A673 (cell line): Measurements from ENCODE around the gene KRT38. TPM values are rescaled to one million over a fixed set of nuclear protein-coding genes. Genes with fewer than 3 reads are reported as not detected.

Source experiments
- BruUV-seq: library from RNA; stranded (reverse); fragments of 400-500 nt; replicated peaks from 2 replicates; lab custom pipeline; 2021; lab: Mats Ljungman, UMichigan
- CTCF ChIA-PET: fragments of 300-600 bp; sonication (Branson Sonifier 250); formaldehyde crosslinking; loops from one replicate; lab custom pipeline; 2022; ENCODE audit warnings: antibody characterized with exemption; lab: Charles Lee
- POLR2A ChIA-PET: fragments of 300-600 bp; sonication (Branson Sonifier 250); formaldehyde crosslinking; loops from one replicate; lab custom pipeline; 2022; ENCODE audit warnings: antibody characterized with exemption; ENCODE audit not compliant: low non-redundant PET; lab: Charles Lee
- DNase-seq: peaks from one replicate; pipeline ENCODE4 v3.0.0-alpha.2; 2015; ENCODE audit warnings: low spot score
- H3K27ac ChIP-seq: fragments of 200-600 bp; sonication (generic); 2 replicates; pipeline ENCODE4 v1.5.1; 2016; ENCODE audit warnings: mixed run types, low read depth, mild to moderate bottlenecking, mixed read lengths, antibody characterized with exemption, low read length; ENCODE audit not compliant: poor library complexity, severe bottlenecking
- H3K27me3 ChIP-seq: fragments of 200-600 bp; sonication (generic); replicated peaks from 2 replicates; pipeline ENCODE4 v1.6.1; 2017; ENCODE audit warnings: mixed run types, low read depth, mild to moderate bottlenecking, mixed read lengths, antibody characterized with exemption, low read length; ENCODE audit not compliant: insufficient read depth, poor library complexity
- H3K36me3 ChIP-seq: fragments of 200-600 bp; sonication (generic); 2 replicates; pipeline ENCODE4 v1.6.1; 2016; ENCODE audit warnings: mixed run types, mild to moderate bottlenecking, mixed read lengths, antibody characterized with exemption, low read length; ENCODE audit not compliant: insufficient read depth, poor library complexity, severe bottlenecking
- H3K4me1 ChIP-seq: fragments of 200-600 bp; sonication (generic); 2 replicates; pipeline ENCODE4 v1.6.1; 2017; ENCODE audit warnings: mixed run types, mild to moderate bottlenecking, mixed read lengths, antibody characterized with exemption, low read length; ENCODE audit not compliant: insufficient read depth, poor library complexity, severe bottlenecking
- H3K4me3 ChIP-seq: fragments of 200-600 bp; sonication (generic); 2 replicates; pipeline ENCODE4 v1.5.1; 2016; ENCODE audit warnings: low read depth, mixed run types, mild to moderate bottlenecking, mixed read lengths, low read length; ENCODE audit not compliant: poor library complexity, severe bottlenecking
- H3K9me3 ChIP-seq: fragments of 200-600 bp; sonication (generic); 2 replicates; pipeline ENCODE4 v1.6.1; 2016; ENCODE audit warnings: mixed run types, low read depth, mild to moderate bottlenecking, mixed read lengths, antibody characterized with exemption, low read length; ENCODE audit not compliant: poor library complexity, severe bottlenecking
- CTCF ChIP-seq: fragments of 300-800, 200-600 bp; sonication (generic); conservative IDR thresholded peaks from 2 replicates; pipeline ENCODE4 v1.5.1; 2017; ENCODE audit warnings: low read depth, mild to moderate bottlenecking, antibody characterized with exemption, low read length, moderate library complexity, mixed read lengths
- EZH2 ChIP-seq: fragments of 200-600 bp; sonication (generic); IDR thresholded peaks from 2 replicates; pipeline ENCODE4 v1.6.1; 2017; ENCODE audit warnings: borderline replicate concordance, low read depth, mild to moderate bottlenecking, mixed read lengths, antibody characterized with exemption, low read length; ENCODE audit not compliant: poor library complexity, severe bottlenecking
- intact Hi-C: fragments of 100-400 bp; cut with micrococcal nuclease; formaldehyde crosslinking; loops from one replicate; pipeline ENCODE4 v1.10.0; 2022; ENCODE audit not compliant: unreplicated experiment
- total RNA-seq: library from RNA; stranded (reverse); gene quantifications from 2 replicates; pipeline ENCODE4 v1.2.3, GENCODE V29; 2021

The KRT38 gene
- total RNA-seq, 1 experiment from 2014 or later = not detected

DNA sequence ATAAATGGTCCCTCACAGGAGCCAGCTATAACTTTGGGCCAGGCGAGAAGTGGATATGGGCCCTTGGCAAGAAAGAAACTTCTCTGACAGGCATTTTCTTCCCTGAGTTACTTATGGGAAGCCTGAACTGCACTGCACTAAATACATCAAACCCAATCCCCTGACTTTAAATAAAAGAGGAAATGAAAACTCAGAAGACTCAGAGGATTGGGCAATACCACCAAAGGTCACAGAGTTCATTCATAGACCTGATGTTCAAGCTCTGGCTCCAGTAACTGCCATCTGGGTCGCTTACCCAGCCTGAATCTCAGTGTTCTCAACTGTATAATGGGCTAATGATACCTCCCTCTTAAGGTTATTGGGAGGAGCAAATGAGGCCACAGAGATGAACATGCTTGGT, 39.4 kb upstream of the KRT38 start:
- Histone ChIP-seq H3K36me3 (no peaks in the 10 kb centered on the region), H3K4me3 (no peak overlapping the region), H3K9me3 (no peaks in the 10 kb centered on the region), H3K27me3 (no peaks in the 10 kb centered on the region), H3K4me1 (no peaks in the 10 kb centered on the region), H3K27ac (no peak overlapping the region)
- no peak for DNase-seq
- POLR2A ChIA-PET = no interaction called here
- TF ChIP-seq EZH2 = no peak
- no peak for TF ChIP-seq CTCF
- CTCF ChIA-PET = no interaction called here
- no TSS peak for BruUV-seq
- intact Hi-C loops = no loop called here

DNA sequence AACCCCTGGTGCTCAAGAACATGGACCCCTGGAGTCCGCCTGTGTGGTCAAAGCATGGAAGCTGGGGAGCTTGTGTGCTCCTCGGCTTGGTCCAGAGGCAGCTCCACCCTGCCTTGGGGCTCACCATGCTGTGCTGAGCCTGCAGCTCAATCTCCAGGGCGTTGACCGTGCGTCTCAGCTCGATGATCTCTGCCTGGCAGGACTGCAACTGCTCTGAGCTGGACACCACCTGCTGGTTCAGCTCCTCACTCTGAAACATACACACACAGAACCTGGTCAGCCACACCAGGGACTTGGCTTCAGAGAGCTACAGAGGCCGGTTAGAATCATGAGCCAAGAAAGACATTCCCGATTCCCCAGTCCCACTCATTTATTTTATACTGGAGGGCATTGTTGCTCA, 37.5 kb upstream of the KRT38 start:
- Histone ChIP-seq H3K9me3 (no peaks in the 10 kb centered on the region), H3K36me3 (no peaks in the 10 kb centered on the region), H3K4me1 (no peaks in the 10 kb centered on the region), H3K27ac (no peak overlapping the region), H3K4me3 (no peak overlapping the region), H3K27me3 (no peaks in the 10 kb centered on the region)
- no peak for DNase-seq
- POLR2A ChIA-PET = no interaction called here
- no peak for TF ChIP-seq CTCF
- no peak for TF ChIP-seq EZH2
- CTCF ChIA-PET = no interaction called here
- intact Hi-C loops = no loop called here
- no TSS peak for BruUV-seq

DNA sequence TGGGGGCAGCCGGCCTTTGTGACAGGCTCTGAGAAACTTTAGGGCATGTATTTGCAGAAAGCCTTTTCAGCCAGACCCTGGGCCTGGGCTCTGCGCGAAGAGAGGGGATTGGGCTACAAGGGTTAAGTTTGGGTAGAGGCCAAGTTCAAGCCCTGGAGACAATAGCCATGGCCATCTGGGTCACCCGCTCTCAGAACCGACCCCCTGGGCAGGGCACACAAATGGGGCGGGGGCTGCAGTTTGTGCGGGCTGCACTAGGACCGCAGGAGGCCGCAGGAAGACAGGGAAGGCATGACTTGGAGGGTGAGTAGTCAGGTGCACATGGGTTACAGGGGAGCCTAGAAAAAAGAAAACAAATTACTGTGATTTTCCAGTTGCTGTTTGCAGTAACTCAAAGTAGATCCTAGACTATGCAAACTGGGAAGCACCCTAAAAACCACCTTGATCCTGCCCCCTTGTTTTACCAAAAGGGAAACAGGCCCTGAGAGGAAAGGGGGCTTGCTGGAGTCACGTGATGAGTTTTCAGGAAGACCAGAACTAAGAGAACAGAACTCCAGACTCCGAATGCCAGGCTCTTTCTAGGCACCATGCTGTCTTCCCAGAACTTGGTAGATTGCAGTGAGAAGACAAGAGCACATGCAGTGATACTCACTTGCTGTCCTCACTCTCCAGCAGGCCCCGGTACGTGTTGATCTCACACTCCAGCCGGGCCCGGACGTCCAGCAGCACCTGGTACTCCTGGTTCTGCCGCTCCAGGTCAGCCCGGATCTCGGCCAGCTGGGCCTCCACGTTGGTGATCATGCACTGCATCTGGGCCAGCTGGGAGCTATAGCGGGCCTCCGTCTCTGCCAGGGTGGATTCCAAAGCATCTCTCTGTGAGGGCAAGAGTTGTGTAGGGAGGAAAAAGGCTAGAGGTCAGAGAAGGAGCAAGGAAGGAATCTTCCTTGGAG, 36.4 kb upstream of the KRT38 start:
- Histone ChIP-seq H3K27ac (no peak overlapping the region), H3K9me3 (no peaks in the 10 kb centered on the region), H3K27me3 (no peaks in the 10 kb centered on the region), H3K4me3 (no peak overlapping the region), H3K36me3 (no peaks in the 10 kb centered on the region), H3K4me1 (no peaks in the 10 kb centered on the region)
- intact Hi-C loops = no loop called here
- CTCF ChIA-PET = no interaction called here
- BruUV-seq = no TSS peak
- no peak for TF ChIP-seq CTCF
- TF ChIP-seq EZH2 = no peak
- POLR2A ChIA-PET = no interaction called here
- no peak for DNase-seq
